H1 (cell line): Measurements from ENCODE around the gene PYGB. TPM values are rescaled to one million over a fixed set of nuclear protein-coding genes. Genes with fewer than 3 reads are reported as not detected.

Experiments
- CTCF ChIA-PET: fragments of 300-600 bp; sonication (Branson Sonifier 250); formaldehyde crosslinking; loops from one replicate; lab custom pipeline; 2021; ENCODE audit not compliant: partially characterized antibody; lab: Charles Lee
- POLR2A ChIA-PET: fragments of 300-600 bp; sonication (Branson Sonifier 250); formaldehyde crosslinking; loops from one replicate; lab custom pipeline; 2021; ENCODE audit warnings: inconsistent platforms; ENCODE audit not compliant: partially characterized antibody; lab: Charles Lee
- DNase-seq, 2 experiments: peaks; one replicate each; pipeline versions ENCODE4 v3.0.0 to v3.0.0-alpha.2; 2010 to 2022; ENCODE audit warnings: low spot score in 2 of 2, low read depth in 1 of 2, mixed read lengths in 1 of 2
- FAIRE-seq: peaks from 2 replicates; lab custom pipeline; 2011; peaks lifted over from hg19 to GRCh38; lab: Jason Lieb, UNC
- H2AFZ ChIP-seq: 2 replicates; pipeline ENCODE4 v1.8.1; 2012; ENCODE audit warnings: low read length, inconsistent platforms
- H2AK5ac ChIP-seq: 2 replicates; pipeline ENCODE4 v1.6.1; 2013; ENCODE audit warnings: low read depth, low read length
- H2BK120ac ChIP-seq: replicated peaks from 2 replicates; pipeline ENCODE3; 2013; ENCODE audit warnings: low read depth, low read length, inconsistent platforms
- H2BK12ac ChIP-seq: 2 replicates; pipeline ENCODE4 v1.6.1; 2013; ENCODE audit warnings: low read depth, low read length
- H2BK15ac ChIP-seq: 2 replicates; pipeline ENCODE4 v1.6.1; 2013; ENCODE audit warnings: low read length
- H2BK20ac ChIP-seq: 2 replicates; pipeline ENCODE4 v1.6.1; 2013; ENCODE audit warnings: low read length
- H2BK5ac ChIP-seq: 2 replicates; pipeline ENCODE4 v1.6.1; 2013; ENCODE audit warnings: low read depth, low read length
- H3K14ac ChIP-seq: 2 replicates; pipeline ENCODE4 v1.6.1; 2013; ENCODE audit warnings: inconsistent platforms; ENCODE audit not compliant: insufficient read length
- H3K18ac ChIP-seq: 2 replicates; pipeline ENCODE4 v1.6.1; 2013; ENCODE audit warnings: low read length; ENCODE audit errors: extremely low read depth
- H3K23ac ChIP-seq: 2 replicates; pipeline ENCODE4 v1.6.1; 2013; ENCODE audit warnings: inconsistent platforms; ENCODE audit not compliant: insufficient read length
- H3K23me2 ChIP-seq: 2 replicates; pipeline ENCODE4 v1.6.1; 2013; ENCODE audit warnings: low read depth, low read length
- H3K27ac ChIP-seq: 2 replicates; pipeline ENCODE4 v1.6.1; 2011; ENCODE audit warnings: low read depth, low read length, inconsistent platforms
- H3K27me3 ChIP-seq, 4 experiments: replicated peaks in 1 of 4; 1 replicate in 1 of 4; 2 replicates in 3 of 4; pipeline versions ENCODE4 v1.6.1 to v1.8.1; 2011 to 2013; ENCODE audit warnings: low read length in 3 of 4, mild to moderate bottlenecking in 3 of 4, inconsistent platforms in 2 of 4, mixed read lengths in 2 of 4, moderate library complexity in 1 of 4; ENCODE audit not compliant: control insufficient read depth in 3 of 4, insufficient read depth in 3 of 4; ENCODE audit errors: extremely low read depth in 1 of 4
- H3K36me3 ChIP-seq, 4 experiments: 2 replicates each; pipeline versions ENCODE4 v1.6.1 to v1.8.1; 2011 to 2013; ENCODE audit warnings: mild to moderate bottlenecking in 4 of 4, low read length in 3 of 4, moderate library complexity in 2 of 4, control low read depth in 1 of 4, inconsistent platforms in 1 of 4; ENCODE audit not compliant: insufficient read depth in 4 of 4, control insufficient read depth in 2 of 4
- H3K4ac ChIP-seq: replicated peaks from 2 replicates; pipeline ENCODE3; 2013; ENCODE audit warnings: low read length, low read depth, mixed read lengths, inconsistent platforms; ENCODE audit not compliant: insufficient read length
- H3K4me1 ChIP-seq, 4 experiments: replicated peaks in 1 of 4; 1 replicate in 1 of 4; 2 replicates in 3 of 4; pipeline versions ENCODE4 v1.6.1 to v1.8.1; 2011 to 2013; ENCODE audit warnings: low read length in 3 of 4, inconsistent platforms in 2 of 4, mixed read lengths in 1 of 4; ENCODE audit not compliant: insufficient read depth in 4 of 4, control insufficient read depth in 3 of 4
- H3K4me2 ChIP-seq, 2 experiments: 2 replicates each; pipeline versions ENCODE4 v1.6.1 to v1.8.1; 2011 to 2013; ENCODE audit warnings: low read depth in 2 of 2, low read length in 2 of 2, control low read depth in 1 of 2, inconsistent platforms in 1 of 2, mild to moderate bottlenecking in 1 of 2; ENCODE audit not compliant: insufficient read depth in 1 of 2
- H3K4me3 ChIP-seq, 4 experiments: fragments of 200-600, 300-600 bp in 1 of 4; sonication (generic), shearing (Covaris generic), sonication (Bioruptor Twin) in 1 of 4; 2 replicates each; pipeline versions ENCODE4 v1.5.1 to v1.8.1; 2011 to 2016; ENCODE audit warnings: low read length in 4 of 4, low read depth in 3 of 4, control low read depth in 2 of 4, inconsistent platforms in 2 of 4, mild to moderate bottlenecking in 2 of 4, mixed read lengths in 1 of 4, moderate library complexity in 1 of 4; ENCODE audit not compliant: insufficient read depth in 2 of 4; ENCODE audit errors: extremely low read depth in 1 of 4
- H3K56ac ChIP-seq: replicated peaks from 2 replicates; pipeline ENCODE3; 2013; ENCODE audit warnings: low read depth, mild to moderate bottlenecking, mixed read lengths, low read length, inconsistent platforms; ENCODE audit not compliant: insufficient read length
- H3K79me1 ChIP-seq: 2 replicates; pipeline ENCODE4 v1.6.1; 2013; ENCODE audit warnings: low read depth, low read length, control low read depth
- H3K79me2 ChIP-seq, 2 experiments: 2 replicates each; pipeline versions ENCODE4 v1.6.1 to v1.8.1; 2012 to 2013; ENCODE audit warnings: low read length in 2 of 2, mild to moderate bottlenecking in 2 of 2, inconsistent platforms in 1 of 2; ENCODE audit not compliant: insufficient read depth in 2 of 2, control insufficient read depth in 1 of 2
- H3K9ac ChIP-seq, 4 experiments: replicated peaks in 1 of 4; 1 replicate in 1 of 4; 2 replicates in 3 of 4; pipeline versions ENCODE4 v1.6.1 to v1.8.1; 2011 to 2013; ENCODE audit warnings: low read depth in 3 of 4, low read length in 3 of 4, control low read depth in 2 of 4, mild to moderate bottlenecking in 2 of 4, moderate library complexity in 2 of 4, inconsistent platforms in 1 of 4; ENCODE audit errors: extremely low read depth in 1 of 4
- H3K9me3 ChIP-seq, 2 experiments: 2 replicates each; pipeline versions ENCODE4 v1.6.1 to v1.8.1; 2012 to 2013; ENCODE audit warnings: mild to moderate bottlenecking in 2 of 2, moderate library complexity in 2 of 2, control low read depth in 1 of 2, inconsistent platforms in 1 of 2, low read depth in 1 of 2, low read length in 1 of 2, mixed read lengths in 1 of 2; ENCODE audit not compliant: insufficient read depth in 2 of 2
- H4K20me1 ChIP-seq, 2 experiments: replicated peaks in 1 of 2; 2 replicates each; pipeline versions ENCODE3 to v1.8.1; 2011 to 2013; ENCODE audit warnings: inconsistent platforms in 2 of 2, low read length in 2 of 2, mild to moderate bottlenecking in 1 of 2; ENCODE audit not compliant: insufficient read depth in 2 of 2, control insufficient read depth in 1 of 2
- H4K5ac ChIP-seq: 2 replicates; pipeline ENCODE4 v1.6.1; 2013; ENCODE audit warnings: low read length, low read depth, mixed read lengths, inconsistent platforms; ENCODE audit not compliant: insufficient read length
- H4K8ac ChIP-seq: 2 replicates; pipeline ENCODE4 v1.8.0; 2013; ENCODE audit warnings: mild to moderate bottlenecking, moderate library complexity, low read length, inconsistent platforms; ENCODE audit not compliant: insufficient read depth; ENCODE audit errors: extremely low read depth
- H4K91ac ChIP-seq: replicated peaks from 2 replicates; pipeline ENCODE3; 2013; ENCODE audit warnings: low read length, mixed read lengths, inconsistent platforms; ENCODE audit not compliant: insufficient read length
- ATF3 ChIP-seq: IDR thresholded peaks from 2 replicates; pipeline ENCODE4 v1.6.1; 2011; ENCODE audit warnings: low read depth, mild to moderate bottlenecking, low read length; ENCODE audit not compliant: insufficient read depth
- BACH1 ChIP-seq: IDR thresholded peaks from 2 replicates; pipeline ENCODE4 v1.6.1; 2012; ENCODE audit warnings: low read length, improper control_type of control experiment
- BCL11A ChIP-seq, 2 experiments: IDR thresholded peaks; one replicate each; pipeline ENCODE4 v1.6.1; 2011; ENCODE audit warnings: low read depth in 2 of 2, low read length in 2 of 2, mild to moderate bottlenecking in 2 of 2
- CBX8 ChIP-seq: fragments of 300-800, 300-1000 bp; sonication (generic); IDR thresholded peaks from 2 replicates; pipeline ENCODE4 v1.7.1; 2016; ENCODE audit warnings: low read depth, low read length, borderline replicate concordance
- CREB1 ChIP-seq: IDR thresholded peaks from 2 replicates; pipeline ENCODE4 v1.6.1; 2012; ENCODE audit warnings: inconsistent platforms
- EP300 ChIP-seq, 2 experiments: IDR thresholded peaks; 1 replicate in 1 of 2; 2 replicates in 1 of 2; pipeline ENCODE4 v1.6.1; 2011 to 2012; ENCODE audit warnings: low read depth in 2 of 2, low read length in 2 of 2, mild to moderate bottlenecking in 2 of 2, borderline replicate concordance in 1 of 2, inconsistent platforms in 1 of 2, moderate library complexity in 1 of 2
- FOSL1 ChIP-seq: IDR thresholded peaks from 2 replicates; pipeline ENCODE4 v1.6.1; 2011; ENCODE audit warnings: mild to moderate bottlenecking, low read depth, low read length, moderate library complexity; ENCODE audit not compliant: insufficient read depth
- JUND ChIP-seq: IDR thresholded peaks from 2 replicates; pipeline ENCODE4 v1.6.1; 2011; ENCODE audit warnings: mild to moderate bottlenecking, improper control_type of control experiment, low read length
- POLR2AphosphoS5 ChIP-seq: IDR thresholded peaks from 2 replicates; pipeline ENCODE4 v1.6.1; 2011; ENCODE audit warnings: low read depth, low read length
- RFX5 ChIP-seq: IDR thresholded peaks from 2 replicates; pipeline ENCODE4 v1.6.1; 2011; ENCODE audit warnings: low read depth, low read length, improper control_type of control experiment, borderline replicate concordance
- RXRA ChIP-seq: IDR thresholded peaks from 2 replicates; pipeline ENCODE4 v1.6.1; 2011; ENCODE audit warnings: low read depth, mild to moderate bottlenecking, low read length, moderate library complexity; ENCODE audit not compliant: insufficient read depth
- TCF12 ChIP-seq: IDR thresholded peaks from 2 replicates; pipeline ENCODE4 v1.6.1; 2011; ENCODE audit warnings: low read depth, mild to moderate bottlenecking, low read length
- WGBS, 2 experiments: shearing (Covaris generic) in 1 of 2; methylation state at CpG; one replicate each; pipeline versions ENCODE4 v1.1.6 to v1.1.7; 2013 to 2015; ENCODE audit warnings: low lambda C conversion rate in 2 of 2, mixed read lengths in 2 of 2, inconsistent platforms in 1 of 2, low coverage in 1 of 2, missing lambda C conversion rate in 1 of 2; ENCODE audit not compliant: insufficient replicate concordance in 2 of 2, insufficient coverage in 1 of 2, insufficient read length in 1 of 2; ENCODE audit errors: extremely low coverage in 1 of 2, missing lambda C conversion rate in 1 of 2; 5-methylcytosine and 5-hydroxymethylcytosine counted together
- polyA plus RNA-seq, 7 experiments: library from polyadenylated mRNA; depleted of rRNA in 3 of 7; stranded (reverse) in 5 of 7; unstranded in 2 of 7; fragments of >200 nt in 5 of 7; fragments of 200-250 nt in 2 of 7; gene quantifications; 1 replicate in 5 of 7; 2 replicates in 1 of 7; 4 replicates in 1 of 7; pipeline versions ENCODE4 v1.2.1 to v1.2.3, GENCODE V29; 2011 to 2013; ENCODE audit warnings: missing spikeins in 2 of 7, mixed read lengths in 2 of 7
- total RNA-seq: library from RNA; stranded (reverse); fragmentation: NEBNext Ultra II Directional; extraction: Animal tissue kit (Norgen Biotek cat#: 25700); gene quantifications from 2 replicates; pipeline ENCODE4 v1.2.1, GENCODE V29; 2021
- TF ChIP-seq, protein P1 (sequence below): IDR thresholded peaks from 2 replicates; pipeline ENCODE4 v1.6.1; 2012; ENCODE audit warnings: low read length, inconsistent platforms

The PYGB gene
- total and polyA plus RNA-seq, 2 of the 8 experiments (the other 6 are each of a cell fraction or from before 2014, with no cell fraction given): 26.6 to 56.0 TPM

GRCh38 chr20:25215521-25215920, 32.4 kb upstream of the PYGB start:
- POLR2A ChIA-PET: no interaction called here
- H3K79me1 ChIP-seq: no peaks in the 10 kb centered on the region
- no peaks in the 10 kb centered on the region for H3K79me2 ChIP-seq
- H2BK20ac ChIP-seq: no peak overlapping the region
- peaks cover 0 to 5% (median 2%) of the 10 kb centered on the region in 4 experiments; a peak in 3 of 8 replicates for H3K36me3 ChIP-seq
- FAIRE-seq (no peak), DNase-seq (no peak)
- CTCF ChIA-PET: interaction anchor here (0.8 to 1.8 kb wide), 3 partner anchors 17 to 81 kb away, joined by 3 to 5 read pairs (median 4); no protein-coding TSS in a partner anchor
- H2AK5ac ChIP-seq: no peak overlapping the region
- H3K4me3 ChIP-seq: no peak overlapping the region
- no peak overlapping the region for H3K4me2 ChIP-seq
- H3K27ac ChIP-seq: no peak overlapping the region
- H2BK120ac ChIP-seq: no peak overlapping the region
- H4K5ac ChIP-seq: no peak overlapping the region
- H4K8ac ChIP-seq: no peak overlapping the region
- no peak overlapping the region for H3K9ac ChIP-seq
- H3K14ac ChIP-seq: no peak overlapping the region
- H3K23me2 ChIP-seq: no peaks in the 10 kb centered on the region
- H4K20me1 ChIP-seq: peaks cover 2 to 4% of the 10 kb centered on the region in 2 experiments
- no peak overlapping the region for H4K91ac ChIP-seq
- H3K9me3 ChIP-seq: no peaks in the 10 kb centered on the region
- WGBS, 2 experiments: 93% methylated on average over 10 of the region's 10 CpGs; no CpG with 5 or more reads in 1 of the 2 experiments
- no peak overlapping the region for H2BK5ac ChIP-seq
- H3K56ac ChIP-seq: no peak overlapping the region
- no peak overlapping the region for H2BK12ac ChIP-seq
- no peak overlapping the region for H2AFZ ChIP-seq
- H3K18ac ChIP-seq: no peak overlapping the region
- H3K27me3 ChIP-seq: no peaks in the 10 kb centered on the region
- H3K4me1 ChIP-seq: no peaks in the 10 kb centered on the region
- no peak overlapping the region for H3K23ac ChIP-seq
- no peak overlapping the region for H2BK15ac ChIP-seq
- no peak overlapping the region for H3K4ac ChIP-seq
- TF ChIP-seq EP300 (IDR thresholded peaks at IDR 0.05; ENCODE audit: borderline replicate concordance in 1 of 2, low read depth in 2 of 2, low read length in 2 of 2) (no peak), CBX8 (no peak), ATF3 (no peak), RXRA (no peak), BCL11A (IDR thresholded peaks at IDR 0.05; ENCODE audit: low read depth in 2 of 2, low read length in 2 of 2) (no peak), TCF12 (no peak), FOSL1 (no peak), JUND (no peak), RFX5 (no peak), CREB1 (no peak), POLR2AphosphoS5 (no peak), BACH1 (no peak)
- TF ChIP-seq, protein P1, sequence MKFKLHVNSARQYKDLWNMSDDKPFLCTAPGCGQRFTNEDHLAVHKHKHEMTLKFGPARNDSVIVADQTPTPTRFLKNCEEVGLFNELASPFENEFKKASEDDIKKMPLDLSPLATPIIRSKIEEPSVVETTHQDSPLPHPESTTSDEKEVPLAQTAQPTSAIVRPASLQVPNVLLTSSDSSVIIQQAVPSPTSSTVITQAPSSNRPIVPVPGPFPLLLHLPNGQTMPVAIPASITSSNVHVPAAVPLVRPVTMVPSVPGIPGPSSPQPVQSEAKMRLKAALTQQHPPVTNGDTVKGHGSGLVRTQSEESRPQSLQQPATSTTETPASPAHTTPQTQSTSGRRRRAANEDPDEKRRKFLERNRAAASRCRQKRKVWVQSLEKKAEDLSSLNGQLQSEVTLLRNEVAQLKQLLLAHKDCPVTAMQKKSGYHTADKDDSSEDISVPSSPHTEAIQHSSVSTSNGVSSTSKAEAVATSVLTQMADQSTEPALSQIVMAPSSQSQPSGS: no peak
